ENCODE data around the gene ALDOC.

- TF ChIP-seq CTCF (IDR thresholded peaks at IDR 0.05; ENCODE audit: low read length) = no peak
- TF ChIP-seq EZH2phosphoT487 (IDR thresholded peaks at IDR 0.05; ENCODE audit: low read length) = no peak
- TF ChIP-seq EZH2 (optimal IDR thresholded peaks at IDR 0.05; ENCODE audit: low read depth, low read length) = no peak
Measured at GRCh38 chr17:28527181-28527681, 49.5 kb downstream of the ALDOC start.
